ENCODE measurements around the gene EFHC1. TPM values are rescaled to one million over a fixed set of nuclear protein-coding genes. Genes with fewer than 3 reads are reported as not detected.

EFHC1 gene
- total RNA-seq, 2 donors from 2014 or later, result 4.0 to 5.5 TPM

- peaks cover 53 to 58% of the 10 kb centered on the region in 2 donors for H3K4me1 Mint-ChIP-seq (ENCODE audit: low read depth in 2 of 2)
- H3K27ac Mint-ChIP-seq, result peak overlapping the region; percentile 71 to 83
- DNase-seq (ENCODE audit: low spot score), result no peak
- no peaks in the 10 kb centered on the region for H3K27me3 Mint-ChIP-seq
- H3K36me3 Mint-ChIP-seq, result no peaks in the 10 kb centered on the region
- ATAC-seq, result no peak
- peak overlapping the region; percentile 63 for H3K4me3 Mint-ChIP-seq
- H3K9me3 Mint-ChIP-seq, result no peaks in the 10 kb centered on the region
Measured at GRCh38 chr6:52389264-52389625, 30.9 kb upstream of the EFHC1 start.

- DNase-seq (ENCODE audit: low spot score) (no peak), ATAC-seq (peak; percentile 75 to 79)
- Mint-ChIP-seq H3K36me3 (no peaks in the 10 kb centered on the region), H3K27me3 (no peaks in the 10 kb centered on the region), H3K4me1 (ENCODE audit: low read depth in 2 of 2) (peaks cover 53% of the 10 kb centered on the region in 2 donors), H3K4me3 (peak overlapping the region; percentile 63), H3K27ac (peak overlapping the region; percentile 71 to 83), H3K9me3 (no peaks in the 10 kb centered on the region)
Measured at GRCh38 chr6:52389626-52390360, 30.3 kb upstream of the EFHC1 start.

GRCh38 chr6:52390361-52390727 lies 29.8 kb upstream of the EFHC1 start:
- H3K9me3 Mint-ChIP-seq, result no peaks in the 10 kb centered on the region

GRCh38 chr6:52391599-52391998 lies 28.5 kb upstream of the EFHC1 start:
- no peak overlapping the region for H3K4me3 Mint-ChIP-seq
- DNase-seq (ENCODE audit: low spot score) (no peak), ATAC-seq (no peak)
- H3K4me1 Mint-ChIP-seq (ENCODE audit: low read depth in 2 of 2), result peaks cover 53 to 58% of the 10 kb centered on the region in 2 donors
- peaks cover 5% of the 10 kb centered on the region for H3K9me3 Mint-ChIP-seq
- H3K27ac Mint-ChIP-seq, result no peak overlapping the region
- H3K27me3 Mint-ChIP-seq, result no peaks in the 10 kb centered on the region
- H3K36me3 Mint-ChIP-seq, result no peaks in the 10 kb centered on the region

More at GRCh38 chr6:52390361-52390727, 29.8 kb upstream of the EFHC1 start:
- no peaks in the 10 kb centered on the region for H3K36me3 Mint-ChIP-seq
- peaks cover 48 to 49% of the 10 kb centered on the region in 2 donors for H3K4me1 Mint-ChIP-seq (ENCODE audit: low read depth in 2 of 2)
- peak overlapping the region; percentile 63 for H3K4me3 Mint-ChIP-seq
- H3K27ac Mint-ChIP-seq, result peak overlapping the region; percentile 71 to 83
- DNase-seq (ENCODE audit: low spot score) (peak; percentile 74), ATAC-seq (peak; percentile 83)
- H3K27me3 Mint-ChIP-seq, result no peaks in the 10 kb centered on the region

GRCh38 chr6:52392944-52393343 lies 27.2 kb upstream of the EFHC1 start:
- Mint-ChIP-seq H3K4me1 (ENCODE audit: low read depth in 2 of 2) (peaks cover 67 to 72% of the 10 kb centered on the region in 2 donors), H3K27ac (no peak overlapping the region), H3K27me3 (no peaks in the 10 kb centered on the region), H3K4me3 (no peak overlapping the region), H3K36me3 (no peaks in the 10 kb centered on the region), H3K9me3 (peaks cover 5% of the 10 kb centered on the region)
- peak; percentile 53 to 62 for ATAC-seq
- no peak for DNase-seq (ENCODE audit: low spot score)

GRCh38 chr6:52393780-52394179 lies 26.4 kb upstream of the EFHC1 start:
- Mint-ChIP-seq H3K4me3 (no peak overlapping the region), H3K27me3 (no peaks in the 10 kb centered on the region), H3K36me3 (no peaks in the 10 kb centered on the region), H3K4me1 (ENCODE audit: low read depth in 2 of 2) (peaks cover 69% of the 10 kb centered on the region in 2 donors), H3K9me3 (peaks cover 5% of the 10 kb centered on the region), H3K27ac (no peak overlapping the region)
- no peak for ATAC-seq
- DNase-seq (ENCODE audit: low spot score), result no peak

- DNase-seq (ENCODE audit: low spot score) (no peak), ATAC-seq (peak; percentile 42 to 51)
- Mint-ChIP-seq H3K4me3 (peak overlapping the region; percentile 13), H3K36me3 (no peaks in the 10 kb centered on the region), H3K4me1 (ENCODE audit: low read depth in 2 of 2) (peaks cover 68 to 70% of the 10 kb centered on the region in 2 donors), H3K9me3 (peaks cover 5% of the 10 kb centered on the region), H3K27me3 (no peaks in the 10 kb centered on the region), H3K27ac (no peak overlapping the region)
Measured at GRCh38 chr6:52394251-52394666, 25.9 kb upstream of the EFHC1 start.

GRCh38 chr6:52395969-52396368 lies 24.2 kb upstream of the EFHC1 start:
- Mint-ChIP-seq H3K27ac (peak overlapping the region; percentile 47 to 64), H3K36me3 (no peaks in the 10 kb centered on the region)

GRCh38 chr6:52399511-52400312 lies 20.4 kb upstream of the EFHC1 start:
- ATAC-seq (peak in 1 of 2 donors; percentile 56), DNase-seq (ENCODE audit: low spot score) (no peak)

More at GRCh38 chr6:52395969-52396368, 24.2 kb upstream of the EFHC1 start:
- DNase-seq (ENCODE audit: low spot score) (no peak), ATAC-seq (no peak)
- Mint-ChIP-seq H3K4me1 (ENCODE audit: low read depth in 2 of 2) (peaks cover 60 to 62% of the 10 kb centered on the region in 2 donors), H3K9me3 (peaks cover 5% of the 10 kb centered on the region), H3K27me3 (no peaks in the 10 kb centered on the region), H3K4me3 (peak overlapping the region; percentile 38)

GRCh38 chr6:52400313-52401041 lies 19.7 kb upstream of the EFHC1 start:
- Mint-ChIP-seq H3K4me1 (ENCODE audit: low read depth in 2 of 2) (peaks cover 36 to 37% of the 10 kb centered on the region in 2 donors), H3K36me3 (peaks cover 4% of the 10 kb centered on the region), H3K9me3 (peaks cover 5% of the 10 kb centered on the region), H3K4me3 (no peak overlapping the region), H3K27ac (peak overlapping the region in 1 of 2 donors; percentile 12), H3K27me3 (no peaks in the 10 kb centered on the region)
- DNase-seq (ENCODE audit: low spot score) (no peak), ATAC-seq (no peak)

More at GRCh38 chr6:52399511-52400312, 20.4 kb upstream of the EFHC1 start:
- no peaks in the 10 kb centered on the region for H3K27me3 Mint-ChIP-seq
- H3K27ac Mint-ChIP-seq, result peak overlapping the region in 1 of 2 donors; percentile 66
- peaks cover 5% of the 10 kb centered on the region for H3K9me3 Mint-ChIP-seq
- H3K4me1 Mint-ChIP-seq (ENCODE audit: low read depth in 2 of 2), result peaks cover 36 to 37% of the 10 kb centered on the region in 2 donors
- H3K4me3 Mint-ChIP-seq, result no peak overlapping the region
- H3K36me3 Mint-ChIP-seq, result peaks cover 4% of the 10 kb centered on the region

GRCh38 chr6:52403086-52403485 lies 17.1 kb upstream of the EFHC1 start:
- Mint-ChIP-seq H3K4me3 (no peak overlapping the region), H3K27ac (no peak overlapping the region), H3K9me3 (no peaks in the 10 kb centered on the region), H3K27me3 (no peaks in the 10 kb centered on the region), H3K4me1 (ENCODE audit: low read depth in 2 of 2) (peaks cover 13 to 17% of the 10 kb centered on the region in 2 donors), H3K36me3 (peaks cover 4% of the 10 kb centered on the region)
- no peak for ATAC-seq
- DNase-seq (ENCODE audit: low spot score), result no peak

GRCh38 chr6:52403627-52404026 lies 16.5 kb upstream of the EFHC1 start:
- Mint-ChIP-seq H3K36me3 (peaks cover 4% of the 10 kb centered on the region), H3K9me3 (no peaks in the 10 kb centered on the region), H3K27me3 (no peaks in the 10 kb centered on the region), H3K4me3 (no peak overlapping the region), H3K27ac (peak overlapping the region in 1 of 2 donors; percentile 49), H3K4me1 (ENCODE audit: low read depth in 2 of 2) (peaks cover 13 to 14% of the 10 kb centered on the region in 2 donors)
- ATAC-seq (no peak), DNase-seq (ENCODE audit: low spot score) (no peak)

- H3K27me3 Mint-ChIP-seq, result no peaks in the 10 kb centered on the region
- no peaks in the 10 kb centered on the region for H3K4me1 Mint-ChIP-seq (ENCODE audit: low read depth in 2 of 2)
- H3K36me3 Mint-ChIP-seq, result peaks cover 4% of the 10 kb centered on the region
- no peak overlapping the region for H3K4me3 Mint-ChIP-seq
- ATAC-seq, result no peak
- H3K9me3 Mint-ChIP-seq, result no peaks in the 10 kb centered on the region
- no peak overlapping the region for H3K27ac Mint-ChIP-seq
- no peak for DNase-seq (ENCODE audit: low spot score)
Measured at GRCh38 chr6:52405243-52405642, 14.9 kb upstream of the EFHC1 start.

Data from natural killer cell treated with Interleukin-12 subunit alpha and Interleukin-12 subunit beta and Interleukin-15 and Interleukin-18, amount 100 ng/mL, for 72 hours (primary cell).